ENCODE results near the gene SRGAP1. TPM values are rescaled to one million over a fixed set of nuclear protein-coding genes. Genes with fewer than 3 reads are reported as not detected.

The SRGAP1 gene
- polyA plus RNA-seq, 1 donor from 2014 or later = not detected

Other genes with a start within 250 kb of the SRGAP1 start
- gene DPY19L2, start 176.2 kb upstream of the SRGAP1 start, polyA plus RNA-seq = not detected
- 17.8 TPM for gene RXYLT1, start 64.8 kb upstream of the SRGAP1 start, polyA plus RNA-seq

All from IgD-negative memory B cell (primary cell).